HG02943 (cell line): ENCODE results near the gene MEN1.
"Not testable (repeated sequence)": the region's sequence is repeated elsewhere in the genome, so short reads cannot be mapped to it uniquely, and the experiment has no call there.

Experiments used
- ATAC-seq: cut with Tn5 transposase; IDR thresholded peaks from one replicate; pipeline ENCODE4 v1.9.1; 2021; ENCODE audit warnings: mild to moderate bottlenecking, low read depth, moderate library complexity; ENCODE audit not compliant: unreplicated experiment

The MEN1 gene

GRCh38 chr11:64846998-64847666 is 36.8 kb upstream of the MEN1 start:
- no peak for ATAC-seq

- ATAC-seq = not testable (repeated sequence)
These were observed 35.4 kb upstream of the MEN1 start for GRCh38 chr11:64845776-64846129.

GRCh38 chr11:64845129-64845775 is 34.9 kb upstream of the MEN1 start:
- no peak for ATAC-seq

GRCh38 chr11:64844330-64845128 is 34.2 kb upstream of the MEN1 start, which contains the start of gene CDC42BPG:
TSS of gene CDC42BPG (minus strand) at chr11:64844653. CDS start at chr11:64844569, 84 bp downstream.
- ATAC-seq = no peak

- ATAC-seq = no peak
These were observed 33.5 kb upstream of the MEN1 start for GRCh38 chr11:64843686-64844329.

GRCh38 chr11:64842851-64843685 is 32.7 kb upstream of the MEN1 start:
- ATAC-seq = no peak

- ATAC-seq = no peak
These were observed 32.0 kb upstream of the MEN1 start for GRCh38 chr11:64842366-64842759.

- no peak for ATAC-seq
These were observed 31.4 kb upstream of the MEN1 start for GRCh38 chr11:64841592-64842365.

- no peak for ATAC-seq
These were observed 29.8 kb upstream of the MEN1 start for GRCh38 chr11:64839887-64840782.

GRCh38 chr11:64839335-64839734 is 29.0 kb upstream of the MEN1 start:
- no peak for ATAC-seq

- ATAC-seq = no peak
These were observed 28.4 kb upstream of the MEN1 start for GRCh38 chr11:64838600-64839334.

- no peak for ATAC-seq
These were observed 27.6 kb upstream of the MEN1 start for GRCh38 chr11:64837887-64838351.

GRCh38 chr11:64836448-64837072 is 26.2 kb upstream of the MEN1 start:
- no peak for ATAC-seq

- no peak for ATAC-seq
These were observed 25.5 kb upstream of the MEN1 start for GRCh38 chr11:64835616-64836447.

- no peak for ATAC-seq
These were observed 24.6 kb upstream of the MEN1 start for GRCh38 chr11:64834723-64835615.
